ENCODE measurements around the gene XIRP1.
A peak's percentile ranks its signal among the peaks of the same experiment; 100 is the strongest.

The XIRP1 gene

GRCh38 chr3:39209329-39209970 is 17.1 kb upstream of the XIRP1 start:
- DNase-seq: no peak

- peak in 1 of 6 experiments; percentile 17 for DNase-seq
Measured at GRCh38 chr3:39208463-39209055, 16.2 kb upstream of the XIRP1 start.

GRCh38 chr3:39207361-39208186 is 15.2 kb upstream of the XIRP1 start:
- no peak for DNase-seq

GRCh38 chr3:39205919-39206516 is 13.6 kb upstream of the XIRP1 start:
- DNase-seq: no peak

GRCh38 chr3:39205131-39205530 is 12.7 kb upstream of the XIRP1 start:
- no peak for DNase-seq

- DNase-seq: no peak
Measured at GRCh38 chr3:39203860-39204259, 11.5 kb upstream of the XIRP1 start.

- no peak for DNase-seq
Measured at GRCh38 chr3:39203402-39203801, 11.0 kb upstream of the XIRP1 start.

- no peak for DNase-seq
Measured at GRCh38 chr3:39202094-39202493, 9.7 kb upstream of the XIRP1 start.

- no peak for DNase-seq
Measured at GRCh38 chr3:39196671-39197356, 4.4 kb upstream of the XIRP1 start.

- no peak for DNase-seq
Measured at GRCh38 chr3:39196034-39196433, 3.6 kb upstream of the XIRP1 start.

- no peak for DNase-seq
Measured at GRCh38 chr3:39193391-39193790, 996 bp upstream of the XIRP1 start.

GRCh38 chr3:39191773-39192172 is 622 bp downstream of the XIRP1 start:
- no peak for DNase-seq

- DNase-seq: no peak
Measured at GRCh38 chr3:39191111-39191510, 1.3 kb downstream of the XIRP1 start.

- no peak for DNase-seq
Measured at GRCh38 chr3:39190281-39191025, 1.9 kb downstream of the XIRP1 start.

GRCh38 chr3:39189959-39190269 is 2.5 kb downstream of the XIRP1 start:
- peak; percentile 14 to 60 (median 34) for DNase-seq

- no peak for DNase-seq
Measured at GRCh38 chr3:39189150-39189958, 3.0 kb downstream of the XIRP1 start.

GRCh38 chr3:39188271-39189149 is 3.9 kb downstream of the XIRP1 start:
- DNase-seq: no peak

- no peak for DNase-seq
Measured at GRCh38 chr3:39187372-39188155, 4.8 kb downstream of the XIRP1 start.

GRCh38 chr3:39186692-39187151 is 5.7 kb downstream of the XIRP1 start:
- no peak for DNase-seq
